Stimulated activated CD4-positive, alpha-beta T cell treated with anti-CD3 and anti-CD28 coated beads, Interleukin-4, amount 100 ng/mL, for 4 hours (primary cell): ENCODE data around the gene SIVA1.

Experiments used
- DNase-seq, 2 experiments: peaks; one replicate each; pipeline ENCODE4 v3.0.0-alpha.2; 2020

SIVA1 gene

GRCh38 chr14:104798300-104799243 lies 45.6 kb downstream of the SIVA1 start:
- no peak for DNase-seq

GRCh38 chr14:104799244-104800014 lies 46.5 kb downstream of the SIVA1 start:
- no peak for DNase-seq

GRCh38 chr14:104800015-104800770 lies 47.2 kb downstream of the SIVA1 start:
- DNase-seq: peak; percentile 82 to 86

- peak; percentile 62 to 66 for DNase-seq
These were observed 48.0 kb downstream of the SIVA1 start, which contains the start of gene ZBTB42 for GRCh38 chr14:104800771-104801519. Gene ZBTB42 (plus strand): TSS chr14:104801101. CDS start chr14:104801198, 97 bp downstream.

- no peak for DNase-seq
These were observed 48.8 kb downstream of the SIVA1 start for GRCh38 chr14:104801520-104802393.

- no peak for DNase-seq
These were observed 49.6 kb downstream of the SIVA1 start for GRCh38 chr14:104802394-104803184.

GRCh38 chr14:104803280-104803911 lies 50.4 kb downstream of the SIVA1 start:
- DNase-seq: no peak

- DNase-seq: no peak
These were observed 51.0 kb downstream of the SIVA1 start for GRCh38 chr14:104803912-104804410.

- no peak for DNase-seq
These were observed 51.8 kb downstream of the SIVA1 start for GRCh38 chr14:104804481-104805325.

GRCh38 chr14:104805326-104805678 lies 52.4 kb downstream of the SIVA1 start:
- DNase-seq: no peak

GRCh38 chr14:104805941-104806624 lies 53.1 kb downstream of the SIVA1 start:
- DNase-seq: no peak

GRCh38 chr14:104806625-104807465 lies 53.9 kb downstream of the SIVA1 start:
- no peak for DNase-seq

GRCh38 chr14:104808456-104808855 lies 55.5 kb downstream of the SIVA1 start:
- no peak for DNase-seq
